Peyer's patch (tissue), 4 donors: ENCODE data around the gene ANKRD34C.

Source experiments
- POLR2A ChIP-seq, 2 donors: fragments of 450-650 bp; IDR thresholded peaks; one replicate each; pipeline ENCODE4 v1.5.1; 2017; ENCODE audit warnings: antibody characterized with exemption in 2 of 2, mild to moderate bottlenecking in 2 of 2, moderate library complexity in 2 of 2
- TF ChIP-seq, protein P1 (sequence below), 6 experiments: fragments of 450-650 bp in 4 of 6; fragments of 200-600 bp in 2 of 6; sonication (generic) in 1 of 6; IDR thresholded peaks; one replicate each; pipeline ENCODE4 v1.5.1; 2017 to 2019; ENCODE audit warnings: antibody characterized with exemption in 6 of 6, mild to moderate bottlenecking in 3 of 6, moderate library complexity in 1 of 6

DNA sequence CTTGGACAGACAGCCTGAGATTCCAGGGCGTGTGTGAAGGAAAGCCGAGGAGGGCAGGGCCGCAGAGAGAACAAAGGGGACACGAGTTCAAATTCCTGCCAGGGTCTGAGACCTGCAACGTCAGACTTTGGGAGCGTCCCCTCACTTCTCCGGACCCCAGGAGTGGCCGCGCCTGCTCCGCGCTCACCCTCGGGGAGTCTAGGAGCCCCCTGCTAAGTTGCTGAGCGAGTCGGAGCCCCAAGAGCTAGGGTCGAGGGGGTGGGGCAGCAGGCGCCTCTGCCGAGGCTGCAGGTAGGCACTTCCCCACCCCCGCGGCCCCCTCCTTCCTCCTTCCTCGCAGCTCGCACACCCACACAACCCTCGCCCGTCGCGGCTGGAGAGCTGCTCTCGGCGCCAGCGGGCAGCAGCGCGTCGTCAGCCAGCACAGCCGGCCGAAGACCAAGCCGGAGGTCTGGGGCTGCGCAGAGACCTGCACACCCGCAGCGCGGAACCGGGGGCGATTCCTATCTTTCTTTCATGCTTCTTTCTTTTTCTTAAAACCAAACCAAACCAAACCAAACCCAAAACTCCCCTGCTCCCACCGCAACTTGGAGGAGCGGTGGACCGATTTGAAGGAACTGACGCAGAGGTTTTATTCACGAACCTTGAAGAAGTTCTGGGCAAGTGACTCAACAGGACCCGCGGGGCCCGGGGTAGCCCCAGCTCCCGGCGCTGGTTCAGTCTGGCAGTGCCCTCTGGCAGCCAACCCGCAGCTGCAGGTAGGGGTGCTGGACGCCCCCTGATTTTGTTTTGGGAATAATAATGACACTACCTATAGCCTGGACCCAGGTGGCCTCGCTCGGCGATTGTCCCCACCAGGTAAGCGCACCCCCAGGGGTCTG is at the start of gene ANKRD34C:
- TF ChIP-seq POLR2A (IDR thresholded peaks at IDR 0.05), result no peak
- TF ChIP-seq, protein P1, sequence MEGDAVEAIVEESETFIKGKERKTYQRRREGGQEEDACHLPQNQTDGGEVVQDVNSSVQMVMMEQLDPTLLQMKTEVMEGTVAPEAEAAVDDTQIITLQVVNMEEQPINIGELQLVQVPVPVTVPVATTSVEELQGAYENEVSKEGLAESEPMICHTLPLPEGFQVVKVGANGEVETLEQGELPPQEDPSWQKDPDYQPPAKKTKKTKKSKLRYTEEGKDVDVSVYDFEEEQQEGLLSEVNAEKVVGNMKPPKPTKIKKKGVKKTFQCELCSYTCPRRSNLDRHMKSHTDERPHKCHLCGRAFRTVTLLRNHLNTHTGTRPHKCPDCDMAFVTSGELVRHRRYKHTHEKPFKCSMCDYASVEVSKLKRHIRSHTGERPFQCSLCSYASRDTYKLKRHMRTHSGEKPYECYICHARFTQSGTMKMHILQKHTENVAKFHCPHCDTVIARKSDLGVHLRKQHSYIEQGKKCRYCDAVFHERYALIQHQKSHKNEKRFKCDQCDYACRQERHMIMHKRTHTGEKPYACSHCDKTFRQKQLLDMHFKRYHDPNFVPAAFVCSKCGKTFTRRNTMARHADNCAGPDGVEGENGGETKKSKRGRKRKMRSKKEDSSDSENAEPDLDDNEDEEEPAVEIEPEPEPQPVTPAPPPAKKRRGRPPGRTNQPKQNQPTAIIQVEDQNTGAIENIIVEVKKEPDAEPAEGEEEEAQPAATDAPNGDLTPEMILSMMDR (IDR thresholded peaks at IDR 0.05), result no peak
